NT2/D1 (cell line): Measurements from ENCODE around the gene IFNAR1.

ENCODE experiments used
- SUZ12 ChIP-seq: IDR thresholded peaks from 2 replicates; pipeline ENCODE4 v1.6.1; 2011; ENCODE audit not compliant: insufficient read length, insufficient read depth; ENCODE audit errors: extremely low read depth
- YY1 ChIP-seq: IDR thresholded peaks from 2 replicates; pipeline ENCODE4 v1.6.1; 2011; ENCODE audit not compliant: insufficient read length, insufficient read depth
- ZNF274 ChIP-seq: IDR thresholded peaks from 2 replicates; pipeline ENCODE4 v1.6.1; 2011; ENCODE audit warnings: mild to moderate bottlenecking, low read depth, low read length

DNA sequence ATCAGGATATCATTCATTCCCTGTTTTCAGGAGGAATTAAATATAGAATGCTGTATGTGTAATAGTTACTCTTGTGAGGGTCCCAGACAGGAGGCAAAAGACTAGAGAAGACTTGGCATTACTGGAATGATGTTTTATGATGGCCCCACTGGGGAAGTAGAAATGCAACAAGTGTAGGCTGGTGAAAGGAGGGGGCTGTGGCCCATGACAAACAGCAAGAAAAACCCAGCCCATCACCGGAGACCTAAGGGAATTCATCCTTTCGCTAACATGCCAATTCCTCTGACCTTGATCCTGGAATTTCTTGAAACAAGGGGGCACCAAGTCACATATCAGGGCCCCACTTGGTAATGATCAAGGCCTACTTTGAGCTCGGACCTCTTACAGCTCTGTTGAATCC, 72.9 kb downstream of the IFNAR1 start:
- TF ChIP-seq ZNF274 (no peak), YY1 (no peak), SUZ12 (no peak)
